GM21367 (cell line): ENCODE results near the gene ITGB2.

Experiments used
- ATAC-seq: cut with Tn5 transposase; IDR thresholded peaks from one replicate; pipeline ENCODE4 v1.9.1; 2021; ENCODE audit not compliant: unreplicated experiment

Gene ITGB2

GRCh38 chr21:44955798-44956175 is 35.1 kb upstream of the ITGB2 start:
- ATAC-seq, result no peak

DNA sequence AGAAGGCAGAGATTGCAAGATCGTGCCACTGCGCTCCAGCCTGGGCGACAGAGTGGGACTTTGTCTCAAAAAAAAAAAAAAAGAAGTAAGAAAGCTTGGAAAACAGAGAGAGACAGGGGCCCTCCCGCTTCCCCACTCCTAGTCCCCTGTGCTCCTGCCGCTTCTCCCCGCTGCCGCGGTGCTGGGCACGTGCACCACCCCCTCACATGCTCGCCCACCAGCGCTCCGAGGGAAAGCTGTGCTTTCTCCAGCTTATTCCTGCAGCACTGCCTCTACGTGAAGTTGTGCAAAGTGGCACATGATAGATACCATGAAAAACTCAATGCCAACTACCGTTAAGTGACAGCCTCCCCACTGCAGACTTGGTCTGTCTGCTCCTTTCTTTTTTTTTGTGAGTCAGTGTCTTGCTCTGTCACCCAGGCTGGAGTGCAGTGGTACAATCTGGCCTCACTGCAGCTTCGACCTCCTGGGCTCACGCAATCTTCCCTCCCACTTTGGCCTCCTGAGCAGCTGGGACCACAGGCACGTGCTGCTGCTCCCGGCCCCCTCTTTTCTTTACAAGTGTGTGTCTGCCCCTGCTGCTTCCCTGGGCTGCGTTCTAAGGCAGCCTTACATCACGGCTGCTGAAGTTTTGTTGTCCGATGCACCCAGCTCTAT is 34.6 kb upstream of the ITGB2 start:
- ATAC-seq, result no peak

GRCh38 chr21:44954281-44954771 is 33.6 kb upstream of the ITGB2 start:
- no peak for ATAC-seq

DNA sequence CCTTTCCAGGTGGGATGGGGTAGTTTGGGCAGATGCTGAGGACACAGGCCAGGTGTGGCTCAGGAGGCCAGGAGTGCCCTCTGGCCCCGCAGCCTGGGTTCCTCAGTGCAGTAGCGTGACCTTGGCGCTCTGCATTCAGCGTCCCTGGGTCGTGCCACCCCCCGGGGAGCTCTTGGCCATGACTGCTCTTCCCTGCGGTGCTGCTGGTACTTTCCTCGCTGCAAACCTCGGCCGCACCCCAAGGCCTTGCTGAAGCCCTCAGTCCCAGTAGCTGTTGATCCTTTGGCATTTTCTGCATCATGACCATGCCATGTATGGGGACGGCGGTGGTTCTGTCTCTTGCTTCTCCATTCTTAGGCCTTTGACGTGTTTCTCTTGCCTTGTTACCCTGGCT is 32.9 kb upstream of the ITGB2 start:
- ATAC-seq, result no peak

DNA sequence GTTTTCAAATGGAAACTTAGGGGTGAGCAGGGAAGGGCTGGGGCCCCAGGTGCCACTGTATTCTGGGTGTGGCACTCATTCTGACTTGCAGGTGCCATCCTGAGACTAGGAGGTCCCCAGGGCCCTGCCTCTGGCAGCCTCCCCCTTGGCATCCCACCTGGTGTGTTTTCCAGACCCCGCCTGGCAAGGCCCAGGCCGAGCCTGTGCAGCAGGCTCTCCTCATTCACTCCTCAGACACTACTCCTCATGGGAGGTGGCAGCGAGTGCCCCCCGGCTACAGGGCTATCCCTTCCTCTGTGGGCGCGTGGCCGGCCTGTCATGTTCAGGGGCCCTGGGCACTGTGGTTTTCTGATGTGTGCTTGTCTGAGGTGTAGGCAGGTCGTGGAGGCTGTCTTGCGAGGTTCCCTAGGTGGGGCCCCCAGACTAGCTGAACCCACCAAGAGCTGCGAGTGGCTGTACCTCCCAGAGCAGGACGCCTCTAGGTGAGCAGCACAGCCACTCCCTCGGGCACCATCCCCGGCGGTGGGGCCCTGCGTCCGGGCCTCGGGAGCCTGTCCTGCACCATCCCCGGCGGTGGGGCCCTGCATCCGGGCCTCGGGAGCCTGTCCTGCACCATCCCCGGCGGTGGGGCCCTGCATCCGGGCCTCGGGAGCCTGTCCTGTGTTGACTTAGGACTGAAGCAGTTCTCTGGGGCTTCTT is 32.4 kb upstream of the ITGB2 start:
- no peak for ATAC-seq

GRCh38 chr21:44952116-44952928 is 31.6 kb upstream of the ITGB2 start:
- ATAC-seq, result no peak

- ATAC-seq, result no peak
Measured at GRCh38 chr21:44951186-44951915, 30.7 kb upstream of the ITGB2 start.

DNA sequence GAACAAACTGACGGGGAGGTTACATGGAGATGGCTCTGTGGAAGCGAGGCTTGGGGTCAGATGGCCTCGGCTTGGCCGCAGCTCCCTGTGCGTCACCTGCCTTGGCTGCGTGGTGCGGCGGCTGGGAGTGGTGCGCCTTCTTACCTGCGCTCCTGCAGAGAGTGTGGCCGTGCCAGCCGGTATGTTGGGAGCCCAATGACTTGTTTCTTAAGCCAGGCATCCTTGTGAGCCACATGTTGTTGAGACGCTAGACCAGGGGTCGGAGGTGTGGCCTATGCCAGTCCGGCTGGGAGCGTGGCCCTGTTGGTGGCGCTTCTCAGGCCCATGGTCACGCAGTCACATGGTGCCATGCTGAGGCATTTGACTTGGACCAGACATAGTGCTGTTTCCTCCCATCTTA is 29.7 kb upstream of the ITGB2 start:
- ATAC-seq, result no peak

- ATAC-seq, result no peak
Measured at GRCh38 chr21:44949779-44950198, 29.1 kb upstream of the ITGB2 start.

GRCh38 chr21:44949161-44949778 is 28.6 kb upstream of the ITGB2 start:
- ATAC-seq, result no peak

- ATAC-seq, result no peak
Measured at GRCh38 chr21:44948426-44949120, 27.9 kb upstream of the ITGB2 start.

- ATAC-seq, result no peak
Measured at GRCh38 chr21:44947930-44948331, 27.2 kb upstream of the ITGB2 start.

DNA sequence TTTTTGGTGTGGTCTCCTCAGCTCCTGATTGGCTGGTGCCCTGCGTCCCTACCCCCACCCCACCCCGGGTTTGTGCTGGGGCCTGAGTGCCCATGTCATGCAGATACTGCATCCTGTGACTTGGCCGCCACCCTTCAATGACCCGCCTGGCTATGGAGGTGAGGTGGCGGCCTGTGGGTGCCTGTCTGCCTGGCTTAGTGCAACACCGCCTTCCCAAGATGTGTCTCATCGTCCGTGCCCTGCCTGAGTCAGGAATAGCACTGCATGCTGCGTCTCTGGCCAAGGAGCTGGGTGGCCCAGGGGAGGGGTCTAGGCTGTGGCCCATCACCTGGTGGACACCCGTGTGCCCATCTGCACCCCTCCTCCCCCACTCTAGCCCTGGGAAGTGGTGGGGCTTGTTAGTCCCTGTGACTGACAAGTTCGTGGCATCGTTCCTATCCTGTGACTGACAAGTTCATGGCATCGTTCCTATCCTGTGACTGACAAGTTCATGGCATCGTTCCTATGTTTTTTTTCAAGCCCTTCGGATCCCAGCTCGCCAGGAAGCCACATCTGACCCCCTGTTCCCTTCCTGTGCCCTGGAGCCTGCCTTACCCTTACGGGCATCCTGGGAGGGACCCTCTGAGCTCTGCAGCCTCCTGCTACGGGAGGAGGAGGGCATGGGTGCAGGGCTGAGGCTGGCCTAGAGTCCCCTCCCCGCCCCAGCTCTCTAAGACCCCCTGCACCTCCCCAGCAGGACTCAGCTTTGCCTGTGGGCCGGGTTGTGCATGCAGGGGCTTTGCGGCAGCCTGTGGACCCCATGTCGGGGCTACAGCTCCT is 26.6 kb upstream of the ITGB2 start:
- ATAC-seq, result no peak

DNA sequence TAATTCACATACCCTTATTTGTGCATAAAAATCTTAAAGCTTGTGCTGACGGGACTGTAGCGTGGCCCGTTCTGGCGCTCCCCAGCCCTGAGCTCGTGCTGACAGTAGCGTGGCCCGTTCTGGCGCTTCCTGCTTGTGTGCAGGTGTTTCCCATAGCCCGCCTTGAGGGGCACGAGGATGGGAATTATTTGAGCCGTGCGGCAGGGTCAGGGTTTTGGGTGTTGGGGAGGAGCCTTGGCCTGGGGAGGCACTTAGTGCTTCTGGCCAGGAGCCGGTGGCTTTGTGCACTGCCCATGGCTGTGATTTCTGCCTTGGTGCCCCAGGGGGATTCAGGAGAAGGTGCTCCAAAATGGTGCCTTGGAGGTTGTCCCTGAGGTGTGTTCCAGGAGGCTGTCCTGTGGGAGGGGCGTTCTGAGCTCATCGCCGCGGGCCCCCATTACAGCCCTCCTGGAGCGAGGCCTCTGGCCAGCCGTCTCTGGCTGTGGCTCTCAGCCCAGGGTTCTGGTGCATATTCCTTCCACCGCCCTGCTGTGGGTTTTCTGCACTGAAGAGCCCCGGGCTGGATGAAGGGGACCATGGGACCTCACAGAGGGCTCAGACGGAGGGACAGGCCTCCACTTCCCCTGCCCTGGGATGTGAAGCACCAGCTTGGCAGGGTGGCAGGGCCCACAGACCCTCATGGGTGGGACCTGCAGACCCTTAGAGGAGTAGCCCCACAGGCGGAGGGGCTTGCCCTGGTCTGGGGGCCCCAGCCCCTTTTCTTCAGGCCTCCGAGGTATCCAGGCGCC is 25.7 kb upstream of the ITGB2 start:
- no peak for ATAC-seq

GRCh38 chr21:44944596-44944995 is 23.9 kb upstream of the ITGB2 start:
- no peak for ATAC-seq

GRCh38 chr21:44943686-44944550 is 23.2 kb upstream of the ITGB2 start:
- ATAC-seq, result no peak

DNA sequence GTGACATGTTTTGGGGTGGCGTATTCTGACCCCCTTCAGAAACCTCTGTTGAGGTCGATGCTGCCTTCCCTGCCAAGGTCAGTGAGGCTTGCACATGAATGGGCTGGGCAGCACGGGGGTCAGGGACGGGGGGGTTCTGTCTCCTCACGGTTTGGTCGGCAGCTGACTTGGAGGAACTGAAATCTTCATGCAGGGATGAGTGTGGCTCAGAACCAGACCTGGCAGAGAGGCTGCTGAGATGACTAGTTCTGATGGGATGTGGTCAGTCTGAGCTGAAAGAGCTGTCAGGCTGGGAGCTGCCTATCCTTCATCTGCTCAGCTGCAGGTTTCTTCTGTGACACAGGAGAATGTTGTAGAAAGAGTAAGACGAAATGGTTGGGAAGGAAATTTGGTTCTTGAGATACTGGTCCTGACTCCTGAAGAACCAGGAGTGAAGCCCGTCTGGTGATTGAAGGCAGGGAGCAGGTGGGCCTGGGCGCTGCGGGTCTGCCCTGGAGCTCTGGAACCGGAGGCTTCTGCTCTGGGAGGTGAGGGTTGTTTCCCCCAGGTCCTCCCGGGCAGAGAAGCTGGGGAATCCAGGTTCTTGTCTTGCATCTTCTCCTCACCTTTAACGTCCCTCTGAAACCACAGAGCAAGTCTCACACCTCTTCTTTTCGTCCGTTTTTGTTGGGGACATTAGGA is 22.4 kb upstream of the ITGB2 start:
- ATAC-seq, result no peak
